Right lobe of liver (tissue), 6 donors: ENCODE data around the gene ADGRV1. TPM values are rescaled to one million over a fixed set of nuclear protein-coding genes. Genes with fewer than 3 reads are reported as not detected.

Experiments used
- ATAC-seq, 4 donors: fragments of 200-7000 bp; cut with Tn5 transposase; one replicate each; pipeline ENCODE4 v1.9.1; 2020; ENCODE audit warnings: mild to moderate bottlenecking in 4 of 4, moderate library complexity in 4 of 4
- DNase-seq, 3 donors: peaks; one replicate each; pipeline ENCODE4 v3.0.0-alpha.2; 2020
- H3K27ac ChIP-seq, 3 donors: fragments of 200-600 bp; one replicate each; pipeline ENCODE4 v1.8.0; 2022
- H3K27me3 ChIP-seq, 2 donors: fragments of 200-600 bp; one replicate each; pipeline ENCODE4 v1.8.0; 2022
- H3K36me3 ChIP-seq, 4 donors: fragments of 200-600 bp; sonication (generic) in 1 of 4; one replicate each; pipeline versions ENCODE4 v1.5.1 to v1.8.0; 2017 to 2022; ENCODE audit warnings: control low read depth in 1 of 4
- H3K4me1 ChIP-seq, 4 donors: fragments of 200-600 bp; sonication (generic) in 1 of 4; one replicate each; pipeline versions ENCODE4 v1.5.1 to v1.8.0; 2017 to 2022; ENCODE audit warnings: control low read depth in 1 of 4
- H3K4me3 ChIP-seq, 3 donors: fragments of 200-600 bp; one replicate each; pipeline ENCODE4 v1.8.0; 2022
- H3K9me3 ChIP-seq, 4 donors: fragments of 200-600 bp; sonication (generic) in 1 of 4; one replicate each; pipeline versions ENCODE4 v1.5.1 to v1.8.0; 2017 to 2022; ENCODE audit warnings: control low read depth in 1 of 4
- CTCF ChIP-seq, 4 donors: fragments of 200-600 bp in 3 of 4; fragments of 450-650 bp in 1 of 4; IDR thresholded peaks; one replicate each; pipeline versions ENCODE4 v1.5.1 to v1.8.0; 2016 to 2022; ENCODE audit warnings: antibody characterized with exemption in 4 of 4, mild to moderate bottlenecking in 2 of 4
- POLR2A ChIP-seq: fragments of 450-650 bp; IDR thresholded peaks from one replicate; pipeline ENCODE4 v1.6.1; 2017; ENCODE audit warnings: antibody characterized with exemption, mild to moderate bottlenecking
- WGBS: methylation state at CpG from one replicate; pipeline ENCODE4 v1.1.6; 2018; ENCODE audit warnings: low coverage, low lambda C conversion rate; ENCODE audit not compliant: insufficient coverage; ENCODE audit errors: missing lambda C conversion rate; 5-methylcytosine and 5-hydroxymethylcytosine counted together
- intact Hi-C, 2 donors: fragments of 100-400 bp; cut with DNase I; formaldehyde crosslinking; loops; one replicate each; pipeline versions ENCODE4 v1.11.2 to v1.14.1; 2022
- total RNA-seq, 6 experiments: library from RNA; depleted of rRNA in 2 of 6; stranded (reverse); fragments of >200 nt in 2 of 6; fragmentation: NEBNext Ultra II Directional in 3 of 6; extraction: Animal tissue kit (Norgen Biotek cat#: 25700) in 3 of 6; gene quantifications; one replicate each; pipeline versions ENCODE4 v1.1.0 to v1.2.4, GENCODE V29; 2016 to 2023
- donor health status: DM: no; HTN: yes; CAD: no.
- donor health status: DM: no; HTN: no; CAD: no.
- donor health status: DM: no; HTN: no; CAD: no.
- donor health status: DM: no; HTN: yes; CAD: no.
- donor health status: DM: no; HTN: yes; CAD: no.

The ADGRV1 gene
- total RNA-seq, 6 experiments from 2014 or later: 4.5 to 15.9 (median 7.4) TPM

- H3K9me3 ChIP-seq: no peaks in the 10 kb centered on the region
- H3K36me3 ChIP-seq: no peaks in the 10 kb centered on the region
- TF ChIP-seq POLR2A (no peak), CTCF (IDR thresholded peaks at IDR 0.05) (no peak)
- H3K4me3 ChIP-seq: no peak overlapping the region
- ATAC-seq: no peak
- WGBS: 54% methylated on average over 2 of the region's 2 CpGs
- peaks cover 0 to 12% of the 10 kb centered on the region in 2 donors for H3K27me3 ChIP-seq
- H3K27ac ChIP-seq: no peak overlapping the region
- DNase-seq: no peak
- intact Hi-C loops: no loop called here
- H3K4me1 ChIP-seq: no peaks in the 10 kb centered on the region
Observed at GRCh38 chr5:90545511-90545910, 13.1 kb upstream of the ADGRV1 start.

GRCh38 chr5:90546216-90546837, 12.3 kb upstream of the ADGRV1 start:
- no peak for DNase-seq
- Histone ChIP-seq H3K4me1 (no peaks in the 10 kb centered on the region), H3K27ac (no peak overlapping the region), H3K27me3 (peaks cover 0 to 12% of the 10 kb centered on the region in 2 donors), H3K4me3 (no peak overlapping the region), H3K36me3 (no peaks in the 10 kb centered on the region), H3K9me3 (no peaks in the 10 kb centered on the region)
- WGBS: 63% methylated on average over 4 of the region's 4 CpGs
- intact Hi-C loops: no loop called here
- no peak for TF ChIP-seq POLR2A
- TF ChIP-seq CTCF (IDR thresholded peaks at IDR 0.05): no peak
- no peak for ATAC-seq

- H3K4me1 ChIP-seq: no peaks in the 10 kb centered on the region
- H3K9me3 ChIP-seq: no peaks in the 10 kb centered on the region
- H3K27ac ChIP-seq: no peak overlapping the region
- DNase-seq (no peak), ATAC-seq (no peak)
- no peak overlapping the region for H3K4me3 ChIP-seq
- TF ChIP-seq CTCF (IDR thresholded peaks at IDR 0.05) (no peak), POLR2A (no peak)
- WGBS: 56% methylated on average over 1 of the region's 1 CpG
- no peaks in the 10 kb centered on the region for H3K36me3 ChIP-seq
- peaks cover 0 to 12% of the 10 kb centered on the region in 2 donors for H3K27me3 ChIP-seq
- intact Hi-C loops: no loop called here
Observed at GRCh38 chr5:90547072-90547536, 11.5 kb upstream of the ADGRV1 start.

GRCh38 chr5:90548069-90548593, 10.5 kb upstream of the ADGRV1 start:
- 19% methylated on average over 5 of the region's 5 CpGs for WGBS
- DNase-seq (no peak), ATAC-seq (no peak)
- H3K4me3 ChIP-seq: no peak overlapping the region
- no peaks in the 10 kb centered on the region for H3K9me3 ChIP-seq
- peaks cover 0 to 12% of the 10 kb centered on the region in 2 donors for H3K27me3 ChIP-seq
- no peak for TF ChIP-seq POLR2A
- no peak for TF ChIP-seq CTCF (IDR thresholded peaks at IDR 0.05)
- H3K27ac ChIP-seq: no peak overlapping the region
- H3K4me1 ChIP-seq: no peaks in the 10 kb centered on the region
- no peaks in the 10 kb centered on the region for H3K36me3 ChIP-seq
- intact Hi-C loops: no loop called here
